HepG2 (cell line): ENCODE data around the gene MRPL27. TPM values are rescaled to one million over a fixed set of nuclear protein-coding genes. Genes with fewer than 3 reads are reported as not detected.

Experiments used
- ARID2 ChIP-seq: sonication (generic); formaldehyde crosslinking; IDR thresholded peaks from 2 replicates; pipeline ENCODE4 v1.8.1; 2022; ENCODE audit warnings: mild to moderate bottlenecking, missing genetic modification reagents, borderline replicate concordance
- CEBPB ChIP-seq: IDR thresholded peaks from 2 replicates; pipeline ENCODE4 v1.6.1; 2011; ENCODE audit warnings: low read depth, low read length, improper control_type of control experiment, borderline replicate concordance
- CHCHD3 ChIP-seq: sonication (generic); formaldehyde crosslinking; IDR thresholded peaks from 2 replicates; pipeline ENCODE4 v1.8.0; 2022; ENCODE audit warnings: mild to moderate bottlenecking, missing genetic modification reagents, moderate library complexity
- DZIP1 ChIP-seq: sonication (generic); formaldehyde crosslinking; IDR thresholded peaks from 2 replicates; pipeline ENCODE4 v1.5.0; 2020; ENCODE audit warnings: mild to moderate bottlenecking, missing genetic modification reagents
- NRL ChIP-seq: sonication (generic); formaldehyde crosslinking; IDR thresholded peaks from 2 replicates; pipeline ENCODE4 v1.5.0; 2020; ENCODE audit warnings: missing genetic modification reagents, mild to moderate bottlenecking, moderate library complexity, borderline replicate concordance
- POGZ ChIP-seq: sonication (generic); formaldehyde crosslinking; IDR thresholded peaks from 2 replicates; pipeline ENCODE4 v1.4.0; 2020; ENCODE audit warnings: mild to moderate bottlenecking, missing genetic modification reagents
- SOX5 ChIP-seq: IDR thresholded peaks from 2 replicates; pipeline ENCODE4 v1.6.1; 2016; ENCODE audit warnings: borderline replicate concordance
- SYNCRIP ChIP-seq: fragments of 200-400 bp; formaldehyde crosslinking; IDR thresholded peaks from 2 replicates; pipeline ENCODE4 v1.6.1; 2018; ENCODE audit warnings: mild to moderate bottlenecking, low read depth, low read length; ENCODE audit not compliant: insufficient read depth
- ZFP1 ChIP-seq: IDR thresholded peaks from 2 replicates; pipeline ENCODE4 v1.6.1; 2016
- ZFP62 ChIP-seq: sonication (generic); formaldehyde crosslinking; IDR thresholded peaks from 2 replicates; pipeline ENCODE4 v1.4.0; 2020; ENCODE audit warnings: missing genetic modification reagents
- ZGPAT ChIP-seq: IDR thresholded peaks from 2 replicates; pipeline ENCODE4 v1.6.1; 2016; ENCODE audit warnings: mild to moderate bottlenecking
- ZNF275 ChIP-seq: sonication (generic); formaldehyde crosslinking; IDR thresholded peaks from 2 replicates; pipeline ENCODE4 v1.8.0; 2022; ENCODE audit warnings: missing genetic modification reagents, mild to moderate bottlenecking, inconsistent platforms, borderline replicate concordance
- ZNF496 ChIP-seq: sonication (generic); formaldehyde crosslinking; IDR thresholded peaks from 2 replicates; pipeline ENCODE4 v1.8.1; 2023; ENCODE audit warnings: mild to moderate bottlenecking, moderate library complexity, missing genetic modification reagents; ENCODE audit not compliant: insufficient replicate concordance
- ZNF569 ChIP-seq: sonication (generic); formaldehyde crosslinking; IDR thresholded peaks from 2 replicates; pipeline ENCODE4 v1.5.0; 2020; ENCODE audit warnings: mild to moderate bottlenecking, missing genetic modification reagents, moderate library complexity, borderline replicate concordance
- polyA plus RNA-seq, 8 experiments: library from polyadenylated mRNA; depleted of rRNA in 3 of 8; stranded (reverse) in 7 of 8; unstranded in 1 of 8; fragments of >200 nt; fragmentation: Illumina TruSeq in 4 of 8; extraction: Trizol in 4 of 8; gene quantifications; 2 replicates each; pipeline versions ENCODE4 v1.2.1 to v1.2.3, GENCODE V29; 2011 to 2016; ENCODE audit warnings: low read depth in 4 of 8, missing spikeins in 1 of 8, mixed read lengths in 1 of 8; ENCODE audit not compliant: insufficient read depth in 1 of 8
- total RNA-seq, 5 experiments: library from RNA; depleted of rRNA; stranded (reverse); fragments of >200 nt; fragmentation: Illumina TruSeq; extraction: Trizol; gene quantifications; 2 replicates each; pipeline ENCODE4 v1.2.3, GENCODE V29; 2016; ENCODE audit warnings: low read depth in 1 of 5
- TF ChIP-seq, protein P1 (sequence below): sonication (generic); formaldehyde crosslinking; IDR thresholded peaks from 2 replicates; pipeline ENCODE4 v1.4.0; 2020; ENCODE audit warnings: mild to moderate bottlenecking, low read depth, missing genetic modification reagents
- TF ChIP-seq, protein P2 (sequence below): IDR thresholded peaks from 2 replicates; pipeline ENCODE4 v1.6.1; 2016; ENCODE audit warnings: missing compliant biosample characterization, missing genetic modification reagents, borderline replicate concordance

MRPL27 gene
- total and polyA plus RNA-seq, 2 of the 13 experiments (the other 11 are each of a cell fraction or from before 2014, with no cell fraction given): 137 to 217 TPM

- no peak for TF ChIP-seq SOX5 (CRISPR knock-in tag)
- no peak; the same call in 1 of the 2 replicates for TF ChIP-seq NRL (CRISPR knock-in tag)
- peak; percentile 19; the same call in 1 of the 2 replicates for TF ChIP-seq ZGPAT (CRISPR knock-in tag)
- no peak for TF ChIP-seq ZFP1 (CRISPR knock-in tag)
- TF ChIP-seq CEBPB: no peak
- TF ChIP-seq ZNF275 (CRISPR knock-in tag): no peak
- TF ChIP-seq ZNF569 (CRISPR knock-in tag): no peak
- TF ChIP-seq DZIP1 (CRISPR knock-in tag): no peak
- 0 out of 2 replicates have a peak, but pooled peaks have one; percentile 25 for TF ChIP-seq POGZ (CRISPR knock-in tag)
- no peak for TF ChIP-seq CHCHD3 (CRISPR knock-in tag)
- TF ChIP-seq, protein P1, sequence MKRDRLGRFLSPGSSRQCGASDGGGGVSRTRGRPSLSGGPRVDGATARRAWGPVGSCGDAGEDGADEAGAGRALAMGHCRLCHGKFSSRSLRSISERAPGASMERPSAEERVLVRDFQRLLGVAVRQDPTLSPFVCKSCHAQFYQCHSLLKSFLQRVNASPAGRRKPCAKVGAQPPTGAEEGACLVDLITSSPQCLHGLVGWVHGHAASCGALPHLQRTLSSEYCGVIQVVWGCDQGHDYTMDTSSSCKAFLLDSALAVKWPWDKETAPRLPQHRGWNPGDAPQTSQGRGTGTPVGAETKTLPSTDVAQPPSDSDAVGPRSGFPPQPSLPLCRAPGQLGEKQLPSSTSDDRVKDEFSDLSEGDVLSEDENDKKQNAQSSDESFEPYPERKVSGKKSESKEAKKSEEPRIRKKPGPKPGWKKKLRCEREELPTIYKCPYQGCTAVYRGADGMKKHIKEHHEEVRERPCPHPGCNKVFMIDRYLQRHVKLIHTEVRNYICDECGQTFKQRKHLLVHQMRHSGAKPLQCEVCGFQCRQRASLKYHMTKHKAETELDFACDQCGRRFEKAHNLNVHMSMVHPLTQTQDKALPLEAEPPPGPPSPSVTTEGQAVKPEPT (CRISPR knock-in tag): 0 out of 2 replicates have a peak, but pooled peaks have one; percentile 26
- TF ChIP-seq, protein P2, sequence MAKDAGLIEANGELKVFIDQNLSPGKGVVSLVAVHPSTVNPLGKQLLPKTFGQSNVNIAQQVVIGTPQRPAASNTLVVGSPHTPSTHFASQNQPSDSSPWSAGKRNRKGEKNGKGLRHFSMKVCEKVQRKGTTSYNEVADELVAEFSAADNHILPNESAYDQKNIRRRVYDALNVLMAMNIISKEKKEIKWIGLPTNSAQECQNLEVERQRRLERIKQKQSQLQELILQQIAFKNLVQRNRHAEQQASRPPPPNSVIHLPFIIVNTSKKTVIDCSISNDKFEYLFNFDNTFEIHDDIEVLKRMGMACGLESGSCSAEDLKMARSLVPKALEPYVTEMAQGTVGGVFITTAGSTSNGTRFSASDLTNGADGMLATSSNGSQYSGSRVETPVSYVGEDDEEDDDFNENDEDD (CRISPR knock-in tag): no peak; the same call in none of the 2 replicates
- no peak for TF ChIP-seq ARID2 (CRISPR knock-in tag)
- TF ChIP-seq ZNF496 (CRISPR knock-in tag): no peak
- TF ChIP-seq SYNCRIP: no peak
- TF ChIP-seq ZFP62: no peak
These were observed 26.5 kb downstream of the MRPL27 start (continued) for GRCh38 chr17:50346313-50347116.
